Thoracic aorta (tissue), 2 donors: ENCODE measurements around the gene ROBO1. TPM values are rescaled to one million over a fixed set of nuclear protein-coding genes. Genes with fewer than 3 reads are reported as not detected.

Source experiments
- ATAC-seq: fragments of 150-250 bp; one replicate; pipeline ENCODE4 v1.8.0; 2017; ENCODE audit warnings: low read depth; ENCODE audit not compliant: insufficient number of reproducible peaks, low FRiP score
- DNase-seq: peaks from one replicate; pipeline ENCODE4 v3.0.0-alpha.2; 2020; ENCODE audit warnings: low spot score
- H3K27ac ChIP-seq, 2 donors: fragments of 200-600 bp; sonication (generic); 1 replicate in 1 of 2; 2 replicates in 1 of 2; pipeline ENCODE4 v1.5.1; 2016; ENCODE audit warnings: mild to moderate bottlenecking in 2 of 2, moderate library complexity in 2 of 2
- H3K27me3 ChIP-seq: fragments of 200-600 bp; sonication (generic); replicated peaks from 2 replicates; pipeline ENCODE4 v1.6.0; 2016; ENCODE audit warnings: mild to moderate bottlenecking; ENCODE audit not compliant: insufficient read depth
- H3K36me3 ChIP-seq: fragments of 200-600 bp; sonication (generic); one replicate; pipeline ENCODE4 v1.5.1; 2016
- H3K4me1 ChIP-seq, 2 donors: fragments of 200-600 bp; sonication (generic); 1 replicate in 1 of 2; 2 replicates in 1 of 2; pipeline versions ENCODE4 v1.5.1 to v1.6.0; 2016; ENCODE audit warnings: low read depth in 2 of 2, mild to moderate bottlenecking in 1 of 2; ENCODE audit not compliant: control insufficient read depth in 1 of 2
- H3K4me3 ChIP-seq: fragments of 200-600 bp; sonication (generic); 2 replicates; pipeline ENCODE4 v1.5.1; 2016; ENCODE audit warnings: mild to moderate bottlenecking
- H3K9me3 ChIP-seq: fragments of 200-600 bp; sonication (generic); 2 replicates; pipeline ENCODE4 v1.5.1; 2016
- total RNA-seq, 2 donors: library from RNA; depleted of rRNA; stranded (reverse); fragments of >200 nt; gene quantifications; one replicate each; pipeline versions ENCODE4 v1.1.0 to v1.2.3, GENCODE V29; 2016
- TF ChIP-seq, protein P1 (sequence below): fragments of 200-600 bp; sonication (generic); IDR thresholded peaks from one replicate; pipeline ENCODE4 v1.5.1; 2019; ENCODE audit warnings: antibody characterized with exemption

Gene ROBO1
- total RNA-seq, 2 donors from 2014 or later: 13.3 to 24.4 TPM

DNA sequence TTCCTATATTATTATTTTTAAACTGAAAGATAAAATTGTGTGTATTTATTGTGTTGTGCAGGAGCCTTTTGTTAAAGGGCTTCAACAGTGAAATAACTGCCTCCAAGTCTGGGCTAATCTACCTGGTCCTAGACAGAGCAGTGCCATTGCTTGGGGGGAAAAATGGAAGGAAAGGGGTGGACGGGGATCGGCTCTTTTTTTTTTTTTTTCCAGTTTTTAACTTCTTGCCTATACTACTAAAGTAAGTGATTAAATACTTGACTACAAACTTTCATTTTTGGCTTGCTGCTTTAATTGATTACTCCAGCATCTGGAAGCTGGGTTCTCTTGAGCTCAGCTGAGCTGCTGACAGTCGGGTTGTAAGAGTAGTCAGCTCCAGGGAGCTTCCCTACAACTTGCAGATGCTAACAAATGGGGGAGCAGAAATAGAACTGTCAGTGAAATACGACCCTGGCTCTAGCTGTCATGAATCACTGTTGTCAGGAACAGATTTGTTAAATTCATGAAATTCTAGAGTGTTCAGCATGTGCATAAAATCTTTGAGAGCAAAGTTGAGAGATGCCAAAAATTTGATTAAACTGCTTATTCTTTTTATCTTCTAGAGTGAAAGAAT, 276.7 kb downstream of the ROBO1 start:
- ATAC-seq: no peak
- Histone ChIP-seq H3K27ac (no peak overlapping the region), H3K27me3 (no peaks in the 10 kb centered on the region), H3K36me3 (no peaks in the 10 kb centered on the region), H3K4me3 (no peak overlapping the region), H3K4me1 (peaks cover 0 to 3% of the 10 kb centered on the region in 2 donors), H3K9me3 (no peaks in the 10 kb centered on the region)
- DNase-seq: no peak
- TF ChIP-seq, protein P1, sequence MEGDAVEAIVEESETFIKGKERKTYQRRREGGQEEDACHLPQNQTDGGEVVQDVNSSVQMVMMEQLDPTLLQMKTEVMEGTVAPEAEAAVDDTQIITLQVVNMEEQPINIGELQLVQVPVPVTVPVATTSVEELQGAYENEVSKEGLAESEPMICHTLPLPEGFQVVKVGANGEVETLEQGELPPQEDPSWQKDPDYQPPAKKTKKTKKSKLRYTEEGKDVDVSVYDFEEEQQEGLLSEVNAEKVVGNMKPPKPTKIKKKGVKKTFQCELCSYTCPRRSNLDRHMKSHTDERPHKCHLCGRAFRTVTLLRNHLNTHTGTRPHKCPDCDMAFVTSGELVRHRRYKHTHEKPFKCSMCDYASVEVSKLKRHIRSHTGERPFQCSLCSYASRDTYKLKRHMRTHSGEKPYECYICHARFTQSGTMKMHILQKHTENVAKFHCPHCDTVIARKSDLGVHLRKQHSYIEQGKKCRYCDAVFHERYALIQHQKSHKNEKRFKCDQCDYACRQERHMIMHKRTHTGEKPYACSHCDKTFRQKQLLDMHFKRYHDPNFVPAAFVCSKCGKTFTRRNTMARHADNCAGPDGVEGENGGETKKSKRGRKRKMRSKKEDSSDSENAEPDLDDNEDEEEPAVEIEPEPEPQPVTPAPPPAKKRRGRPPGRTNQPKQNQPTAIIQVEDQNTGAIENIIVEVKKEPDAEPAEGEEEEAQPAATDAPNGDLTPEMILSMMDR: no peak

GRCh38 chr3:79490165-79491028, 277.4 kb downstream of the ROBO1 start:
- no peaks in the 10 kb centered on the region for H3K36me3 ChIP-seq
- no peak for DNase-seq
- peak overlapping the region; percentile 41 for H3K4me3 ChIP-seq
- ATAC-seq: peak; percentile 28
- no peaks in the 10 kb centered on the region for H3K27me3 ChIP-seq
- TF ChIP-seq, protein P1: no peak
- no peak overlapping the region for H3K27ac ChIP-seq
- H3K4me1 ChIP-seq: peaks cover 0 to 3% of the 10 kb centered on the region in 2 donors
- no peaks in the 10 kb centered on the region for H3K9me3 ChIP-seq

GRCh38 chr3:79488407-79488806, 279.4 kb downstream of the ROBO1 start:
- no peak for DNase-seq
- H3K4me3 ChIP-seq: no peak overlapping the region
- H3K27me3 ChIP-seq: no peaks in the 10 kb centered on the region
- ATAC-seq: no peak
- TF ChIP-seq, protein P1: no peak
- peaks cover 0 to 3% of the 10 kb centered on the region in 2 donors for H3K4me1 ChIP-seq
- H3K9me3 ChIP-seq: no peaks in the 10 kb centered on the region
- H3K27ac ChIP-seq: no peak overlapping the region
- no peaks in the 10 kb centered on the region for H3K36me3 ChIP-seq

GRCh38 chr3:79480746-79481145, 287.1 kb downstream of the ROBO1 start:
- no peak for ATAC-seq
- Histone ChIP-seq H3K36me3 (no peaks in the 10 kb centered on the region), H3K27ac (no peak overlapping the region)

DNA sequence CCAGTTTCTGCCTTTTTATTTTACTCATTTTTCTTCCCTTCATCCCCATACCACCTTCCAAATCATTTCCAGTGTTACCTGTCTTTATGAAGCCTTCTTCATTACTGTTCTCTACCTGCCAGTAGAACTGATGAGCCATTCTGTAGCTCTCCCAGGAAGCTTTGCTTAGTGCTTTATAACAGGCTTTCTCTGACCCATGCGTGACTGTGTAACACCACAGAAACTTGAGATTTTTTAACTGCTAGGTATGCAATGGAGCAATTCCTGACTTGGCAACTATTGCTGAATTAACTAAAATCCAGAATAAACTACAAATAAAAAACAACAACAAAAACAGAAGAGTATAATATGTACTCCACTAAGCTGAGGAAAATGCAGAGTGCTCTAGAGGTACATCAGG, 289.2 kb downstream of the ROBO1 start:
- no peaks in the 10 kb centered on the region for H3K9me3 ChIP-seq
- no peaks in the 10 kb centered on the region for H3K27me3 ChIP-seq
- H3K36me3 ChIP-seq: no peaks in the 10 kb centered on the region
- ATAC-seq (no peak), DNase-seq (no peak)
- no peak overlapping the region for H3K27ac ChIP-seq
- H3K4me1 ChIP-seq: no peaks in the 10 kb centered on the region
- TF ChIP-seq, protein P1: no peak
- H3K4me3 ChIP-seq: no peak overlapping the region

More at GRCh38 chr3:79480746-79481145, 287.1 kb downstream of the ROBO1 start:
- H3K4me1 ChIP-seq: no peaks in the 10 kb centered on the region
- H3K27me3 ChIP-seq: no peaks in the 10 kb centered on the region
- H3K4me3 ChIP-seq: no peak overlapping the region
- TF ChIP-seq, protein P1: no peak
- DNase-seq: no peak
- no peaks in the 10 kb centered on the region for H3K9me3 ChIP-seq
